ENCODE results near the gene NAV3.

NAV3 gene

DNA sequence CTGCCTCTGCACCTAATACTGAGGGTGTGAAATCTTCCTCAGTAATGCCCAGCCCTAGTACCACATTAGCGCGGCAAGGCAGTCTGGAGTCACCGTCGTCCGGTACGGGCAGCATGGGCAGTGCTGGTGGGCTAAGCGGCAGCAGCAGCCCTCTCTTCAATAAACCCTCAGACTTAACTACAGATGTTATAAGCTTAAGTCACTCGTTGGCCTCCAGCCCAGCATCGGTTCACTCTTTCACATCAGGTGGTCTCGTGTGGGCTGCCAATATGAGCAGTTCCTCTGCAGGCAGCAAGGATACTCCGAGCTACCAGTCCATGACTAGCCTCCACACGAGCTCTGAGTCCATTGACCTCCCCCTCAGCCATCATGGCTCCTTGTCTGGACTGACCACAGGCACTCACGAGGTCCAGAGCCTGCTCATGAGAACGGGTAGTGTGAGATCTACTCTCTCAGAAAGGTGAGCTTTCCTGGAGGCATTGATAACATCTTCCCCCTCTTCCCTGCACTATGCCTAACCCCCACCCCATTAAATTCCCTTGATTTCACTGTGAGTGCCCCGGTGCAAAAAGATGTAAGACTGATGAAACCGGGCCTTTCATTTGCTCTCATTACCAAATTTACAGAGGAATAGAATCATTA is 291.4 kb downstream of the NAV3 start:
- peak; percentile 91 for DNase-seq (ENCODE audit: low read depth)
- TF ChIP-seq, protein P1, sequence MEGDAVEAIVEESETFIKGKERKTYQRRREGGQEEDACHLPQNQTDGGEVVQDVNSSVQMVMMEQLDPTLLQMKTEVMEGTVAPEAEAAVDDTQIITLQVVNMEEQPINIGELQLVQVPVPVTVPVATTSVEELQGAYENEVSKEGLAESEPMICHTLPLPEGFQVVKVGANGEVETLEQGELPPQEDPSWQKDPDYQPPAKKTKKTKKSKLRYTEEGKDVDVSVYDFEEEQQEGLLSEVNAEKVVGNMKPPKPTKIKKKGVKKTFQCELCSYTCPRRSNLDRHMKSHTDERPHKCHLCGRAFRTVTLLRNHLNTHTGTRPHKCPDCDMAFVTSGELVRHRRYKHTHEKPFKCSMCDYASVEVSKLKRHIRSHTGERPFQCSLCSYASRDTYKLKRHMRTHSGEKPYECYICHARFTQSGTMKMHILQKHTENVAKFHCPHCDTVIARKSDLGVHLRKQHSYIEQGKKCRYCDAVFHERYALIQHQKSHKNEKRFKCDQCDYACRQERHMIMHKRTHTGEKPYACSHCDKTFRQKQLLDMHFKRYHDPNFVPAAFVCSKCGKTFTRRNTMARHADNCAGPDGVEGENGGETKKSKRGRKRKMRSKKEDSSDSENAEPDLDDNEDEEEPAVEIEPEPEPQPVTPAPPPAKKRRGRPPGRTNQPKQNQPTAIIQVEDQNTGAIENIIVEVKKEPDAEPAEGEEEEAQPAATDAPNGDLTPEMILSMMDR (IDR thresholded peaks at IDR 0.05; ENCODE audit: low read depth, low read length, missing control alignments): no peak
- no peak overlapping the region for H3K4me3 ChIP-seq (ENCODE audit: low read depth, low read length)
- in situ Hi-C loops (cut with HindIII; ENCODE audit: low sequenced_read_pairs): no loop called here

DNA sequence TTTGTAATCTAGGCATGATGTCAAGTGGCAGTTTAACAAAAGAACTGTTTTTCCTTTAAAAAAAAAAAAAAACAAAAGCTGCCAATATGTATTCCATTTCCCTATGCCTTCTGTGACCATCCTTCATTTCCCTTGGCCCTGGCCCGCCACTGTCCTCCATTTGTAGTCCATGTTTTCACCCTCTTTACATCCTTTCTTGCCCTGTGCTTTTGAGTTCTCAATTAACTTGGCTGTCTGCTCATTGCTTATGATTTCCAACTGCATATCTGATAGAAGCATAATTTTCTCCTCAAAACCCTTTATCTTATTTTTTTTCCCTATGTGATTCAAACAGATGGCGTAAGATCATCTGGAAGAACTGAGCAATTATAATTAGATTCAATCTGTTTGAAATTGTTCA is 297.5 kb downstream of the NAV3 start:
- H3K4me3 ChIP-seq (ENCODE audit: low read depth, low read length): no peak overlapping the region
- in situ Hi-C loops (cut with HindIII; ENCODE audit: low sequenced_read_pairs): loop anchor here (5.0 kb wide), 1 partner anchor 121 kb away; no protein-coding TSS in a partner anchor
- TF ChIP-seq, protein P1 (IDR thresholded peaks at IDR 0.05; ENCODE audit: low read depth, low read length, missing control alignments): no peak
- DNase-seq (ENCODE audit: low read depth): no peak

GRCh38 chr12:78143717-78144116 is 313.0 kb downstream of the NAV3 start:
- in situ Hi-C loops (cut with HindIII; ENCODE audit: low sequenced_read_pairs): no loop called here
- H3K4me3 ChIP-seq (ENCODE audit: low read depth, low read length): no peak overlapping the region
- no peak for DNase-seq (ENCODE audit: low read depth)
- TF ChIP-seq, protein P1 (IDR thresholded peaks at IDR 0.05; ENCODE audit: low read depth, low read length, missing control alignments): no peak

- TF ChIP-seq, protein P1 (IDR thresholded peaks at IDR 0.05; ENCODE audit: low read depth, low read length, missing control alignments): no peak
- no peak overlapping the region for H3K4me3 ChIP-seq (ENCODE audit: low read depth, low read length)
- no peak for DNase-seq (ENCODE audit: low read depth)
- in situ Hi-C loops (cut with HindIII; ENCODE audit: low sequenced_read_pairs): no loop called here
Measured at GRCh38 chr12:78145398-78145797, 314.7 kb downstream of the NAV3 start.

- in situ Hi-C loops (cut with HindIII; ENCODE audit: low sequenced_read_pairs): no loop called here
- DNase-seq (ENCODE audit: low read depth): peak; percentile 26
- no peak overlapping the region for H3K4me3 ChIP-seq (ENCODE audit: low read depth, low read length)
- TF ChIP-seq, protein P1 (IDR thresholded peaks at IDR 0.05; ENCODE audit: low read depth, low read length, missing control alignments): peak; percentile 67
Measured at GRCh38 chr12:78146365-78146772, 315.7 kb downstream of the NAV3 start.

GRCh38 chr12:78149459-78149858 is 318.8 kb downstream of the NAV3 start:
- in situ Hi-C loops (cut with HindIII; ENCODE audit: low sequenced_read_pairs): no loop called here
- no peak for DNase-seq (ENCODE audit: low read depth)
- TF ChIP-seq, protein P1 (IDR thresholded peaks at IDR 0.05; ENCODE audit: low read depth, low read length, missing control alignments): no peak
- H3K4me3 ChIP-seq (ENCODE audit: low read depth, low read length): no peak overlapping the region
